ENCODE results near the gene SH3D19.

SH3D19 gene

DNA sequence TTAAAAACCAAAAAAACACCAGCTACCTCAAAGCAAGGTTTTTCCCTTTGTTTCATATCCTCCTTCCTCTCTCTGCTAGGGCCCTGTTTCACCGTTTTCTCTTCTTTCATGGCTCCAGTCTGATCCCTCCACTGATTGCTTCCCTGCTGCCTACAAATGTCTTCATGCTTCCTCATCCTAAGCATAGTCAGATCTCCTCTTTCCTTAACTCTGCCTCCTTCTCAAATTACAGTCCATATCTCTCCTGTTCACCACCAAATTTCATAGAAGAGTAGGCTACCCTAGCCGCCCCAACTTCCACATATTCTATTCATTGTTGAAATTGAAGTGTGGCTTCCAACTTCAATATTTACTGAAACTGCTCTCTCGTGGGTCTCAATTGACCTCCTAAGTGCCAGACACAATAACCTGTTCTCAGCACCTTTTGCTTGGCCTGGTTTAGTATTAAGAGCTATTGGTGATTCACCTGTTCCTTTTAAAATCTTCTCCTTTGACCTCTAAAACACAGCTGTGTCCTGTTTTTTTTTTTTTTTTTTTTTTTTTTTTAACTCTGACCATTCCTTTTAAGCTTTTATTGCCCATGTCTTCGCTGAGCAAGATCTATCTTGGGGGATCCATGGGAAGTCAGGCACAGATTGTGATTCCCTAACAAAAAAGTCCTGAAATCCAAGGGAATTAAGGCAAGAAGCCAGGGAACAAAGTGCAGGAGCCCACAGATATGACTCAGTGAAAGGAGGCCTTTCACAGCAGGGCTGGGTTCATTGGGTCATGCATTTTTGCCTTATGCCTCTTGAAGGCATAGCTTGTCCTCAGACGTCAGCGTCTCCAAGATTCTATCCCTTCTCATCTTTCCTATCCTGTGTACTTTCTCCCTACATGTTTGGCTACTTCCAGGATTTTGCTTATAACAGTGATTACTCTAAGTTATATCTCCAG lies 140.6 kb downstream of the SH3D19 start:
- no peak for DNase-seq

DNA sequence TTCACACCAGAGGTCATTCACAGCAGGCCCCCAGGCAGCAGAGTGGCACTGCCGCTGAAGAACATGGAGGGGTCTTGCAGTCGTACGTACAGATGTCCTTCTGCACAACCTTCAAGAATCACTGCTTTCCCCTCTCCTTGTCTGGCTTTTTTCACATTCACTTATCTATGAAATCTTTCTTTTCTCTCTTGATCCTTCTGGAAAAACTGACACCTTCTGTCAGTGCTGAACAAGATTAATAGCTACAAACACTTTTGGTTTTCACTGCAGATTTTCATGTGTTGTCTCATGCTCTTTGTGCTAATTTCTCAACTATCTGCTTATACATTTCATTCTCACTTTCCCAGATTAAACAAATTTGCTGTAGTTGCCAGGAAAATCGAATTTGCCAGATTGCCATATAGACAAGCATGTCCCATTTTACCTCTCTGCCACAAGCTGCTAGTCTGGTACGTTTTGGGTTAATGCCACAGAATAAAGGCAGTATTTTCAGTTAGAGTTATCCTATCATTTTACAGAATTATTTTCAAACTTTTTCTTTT lies 142.9 kb downstream of the SH3D19 start:
- no peak for DNase-seq

DNA sequence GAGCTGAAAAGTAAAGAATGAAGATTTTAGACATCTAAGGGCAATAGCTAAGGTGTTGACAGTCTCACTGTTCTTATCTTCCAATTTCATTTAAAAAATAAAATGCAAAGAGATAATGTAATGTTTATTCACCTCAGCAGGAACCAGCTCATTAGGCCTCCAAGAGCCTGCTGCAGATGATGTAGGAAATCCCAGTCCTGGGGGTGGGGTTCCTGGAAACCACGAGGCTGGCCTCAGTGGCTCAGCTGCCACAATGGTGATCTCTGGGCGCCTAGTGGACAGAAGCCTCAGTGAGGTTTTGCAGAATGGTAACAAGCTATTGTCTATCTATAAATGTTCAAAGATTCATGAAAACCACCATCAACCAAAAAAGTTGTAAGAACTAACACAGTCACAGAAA lies 148.7 kb downstream of the SH3D19 start:
- no peak for DNase-seq

DNA sequence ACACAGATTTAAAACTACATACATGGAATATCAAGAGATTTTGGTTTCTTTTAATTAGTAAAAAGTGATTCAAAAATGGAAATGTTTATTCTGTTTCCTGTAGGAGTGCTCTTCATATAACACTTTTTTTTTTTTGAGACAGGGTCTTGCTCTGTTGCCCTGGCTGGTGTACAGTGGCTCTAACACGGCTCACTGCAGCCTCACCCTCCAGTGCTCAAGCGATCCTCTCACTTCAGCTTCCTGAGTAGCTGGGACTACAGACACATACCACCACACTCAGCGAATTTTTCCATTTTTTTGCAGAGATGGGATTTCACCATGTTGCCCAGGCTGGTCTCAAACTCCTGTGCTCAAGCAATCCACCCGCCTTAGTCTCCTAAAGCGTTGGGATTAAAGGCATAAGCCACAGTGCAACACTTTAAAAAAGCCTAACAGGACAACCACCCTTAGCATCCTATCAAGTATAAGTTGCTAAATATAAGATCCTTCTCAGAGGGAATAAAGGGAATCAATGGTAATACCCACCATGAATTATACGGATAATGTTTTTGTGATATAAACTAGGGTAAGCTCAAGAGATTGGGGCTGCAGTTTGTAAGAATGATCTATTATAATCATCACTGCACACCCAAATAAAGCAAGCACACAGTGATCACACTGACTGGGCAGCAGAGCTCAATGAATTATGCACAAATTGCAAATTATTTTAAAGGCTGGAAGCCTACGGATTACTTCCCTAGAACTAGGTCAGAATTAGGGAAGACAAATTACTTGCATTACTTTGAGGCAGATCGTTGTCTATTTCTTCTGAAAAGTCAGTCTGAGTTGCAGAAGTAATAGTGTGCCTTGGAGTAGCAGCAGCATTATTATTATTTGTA lies 149.4 kb downstream of the SH3D19 start:
- no peak for DNase-seq

DNA sequence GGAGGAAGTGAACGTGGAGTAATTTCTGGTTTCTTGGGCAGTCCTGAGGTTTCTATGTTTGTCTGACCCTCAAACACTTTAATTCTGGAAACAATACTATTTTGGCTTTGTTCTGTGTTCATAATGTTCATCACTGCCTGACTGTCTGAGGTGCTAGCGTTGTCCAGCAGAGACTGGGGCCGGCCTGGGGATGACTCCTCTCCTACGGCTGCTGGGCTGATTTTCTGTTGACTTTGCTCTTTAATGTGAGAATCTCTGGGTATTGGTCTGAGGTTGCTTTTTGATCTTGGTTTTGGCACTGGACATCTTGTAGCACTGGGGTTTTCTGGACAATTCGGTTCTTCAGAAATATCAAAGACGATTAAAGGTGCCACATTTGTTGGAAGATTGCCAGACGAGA lies 150.2 kb downstream of the SH3D19 start:
- no peak for DNase-seq

DNA sequence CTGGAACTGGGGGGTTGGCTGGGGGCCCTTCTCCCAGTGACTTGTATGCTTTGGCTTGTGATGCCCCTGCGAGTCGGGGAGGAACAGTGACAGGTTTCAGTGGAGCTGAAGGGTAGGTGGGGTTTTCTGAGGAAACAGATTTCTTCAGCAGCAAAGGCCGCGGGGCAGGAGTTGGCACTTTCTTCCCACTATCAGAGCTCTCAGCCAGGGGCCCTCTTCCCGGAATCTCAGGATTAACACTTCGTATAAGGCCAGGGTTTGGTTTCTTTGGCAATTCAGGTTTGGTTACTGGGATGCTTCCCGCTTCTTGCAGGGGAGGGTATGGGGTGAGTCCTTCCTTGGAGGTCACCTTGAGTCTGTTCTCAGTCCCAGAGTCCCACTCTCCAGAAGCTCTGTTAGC lies 150.6 kb downstream of the SH3D19 start:
- no peak for DNase-seq

DNA sequence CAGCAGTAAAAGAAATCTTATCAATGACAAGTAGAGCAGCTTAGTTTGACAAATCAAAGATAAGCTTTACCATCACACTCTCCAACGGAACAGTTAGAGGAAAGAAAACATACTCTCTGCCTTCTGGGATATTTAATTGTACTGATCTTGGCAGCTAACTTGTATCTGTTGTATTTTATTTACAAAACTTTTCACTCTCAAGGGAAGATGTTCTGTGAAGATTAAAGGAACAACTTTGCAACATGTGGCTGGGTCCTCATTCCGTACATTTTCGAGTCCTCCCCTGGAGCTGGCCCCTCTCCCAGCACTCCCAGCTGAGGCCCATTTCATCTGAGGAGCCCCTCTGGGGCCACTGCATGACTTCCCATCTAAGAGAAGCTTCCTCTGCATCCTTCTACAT lies 151.5 kb downstream of the SH3D19 start:
- no peak for DNase-seq

DNA sequence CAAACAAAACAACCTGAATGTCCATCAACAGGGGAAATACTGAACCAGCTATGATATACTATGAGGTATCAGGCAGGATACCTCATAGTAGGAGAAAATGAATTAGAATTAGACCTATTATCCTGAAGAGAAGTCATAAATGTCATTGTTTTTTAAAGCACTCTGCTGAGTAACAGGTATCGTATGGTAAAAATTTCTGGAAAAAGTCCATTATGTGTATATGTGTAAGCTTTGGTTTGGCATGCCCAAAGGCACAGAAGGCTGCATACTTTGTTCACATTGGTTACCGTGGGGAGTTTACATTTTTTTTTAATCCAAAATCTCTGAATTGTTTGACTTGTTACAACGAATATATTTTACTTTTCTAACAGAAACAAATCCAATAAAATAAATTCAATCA lies 155.5 kb downstream of the SH3D19 start:
- no peak for DNase-seq

DNA sequence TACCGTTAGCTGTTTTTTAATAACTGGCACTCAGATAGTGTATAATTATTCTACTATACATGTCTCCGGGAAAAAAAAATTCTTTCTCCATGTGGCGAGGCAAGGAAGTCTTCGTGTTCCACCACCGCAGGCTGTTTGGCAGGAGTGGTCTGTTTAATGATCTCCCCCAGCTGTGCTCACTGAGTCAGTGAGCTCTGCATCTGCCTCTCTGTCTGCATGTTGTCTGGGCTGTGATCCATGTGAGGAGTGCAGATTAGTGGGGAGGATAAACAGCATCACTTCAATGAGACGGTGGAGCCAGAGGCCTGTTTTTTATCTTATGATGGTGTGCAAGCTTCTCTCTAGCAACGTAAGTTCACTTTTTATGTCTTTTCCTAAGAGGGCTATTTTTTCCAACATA lies 156.2 kb downstream of the SH3D19 start:
- peak; percentile 57 for DNase-seq

DNA sequence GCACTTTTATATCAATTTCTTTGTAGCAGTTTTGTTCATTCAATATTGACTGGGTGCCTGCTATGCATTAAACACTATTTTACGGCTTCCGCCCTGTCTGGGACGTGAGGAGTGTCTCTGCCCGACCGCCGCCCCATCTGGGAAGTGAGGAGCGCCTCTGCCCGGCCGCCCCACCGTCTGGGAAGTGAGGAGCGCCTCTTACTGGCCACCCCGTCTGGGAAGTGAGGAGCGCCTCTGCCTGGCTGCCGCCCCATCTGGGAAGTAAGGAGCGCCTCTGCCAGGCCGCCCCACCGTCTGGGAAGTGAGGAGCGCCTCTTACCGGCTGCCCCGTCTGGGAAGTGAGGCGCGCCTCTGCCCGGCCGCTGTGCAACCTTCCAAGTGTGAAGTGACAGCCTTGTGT lies 157.8 kb downstream of the SH3D19 start:
- no peak for DNase-seq

DNA sequence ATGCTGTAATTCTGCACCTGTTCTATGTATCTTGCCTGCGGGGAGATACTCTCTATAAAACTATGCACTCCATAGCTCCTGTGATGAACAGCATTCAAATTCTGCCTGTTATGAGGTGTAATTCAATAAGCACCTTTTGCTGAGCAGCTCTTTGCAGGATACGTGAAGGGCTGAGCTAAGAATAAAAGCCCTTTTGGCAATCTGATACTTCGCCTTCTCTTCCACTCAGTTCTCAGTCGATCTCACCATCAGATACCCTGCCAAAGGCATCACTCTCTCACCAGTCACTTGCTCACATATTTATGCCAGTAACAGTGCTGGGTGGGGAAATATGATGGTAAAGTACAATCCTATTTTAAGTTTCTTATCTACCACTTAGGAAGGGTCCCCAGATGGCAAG lies 158.8 kb downstream of the SH3D19 start:
- DNase-seq: no peak

DNA sequence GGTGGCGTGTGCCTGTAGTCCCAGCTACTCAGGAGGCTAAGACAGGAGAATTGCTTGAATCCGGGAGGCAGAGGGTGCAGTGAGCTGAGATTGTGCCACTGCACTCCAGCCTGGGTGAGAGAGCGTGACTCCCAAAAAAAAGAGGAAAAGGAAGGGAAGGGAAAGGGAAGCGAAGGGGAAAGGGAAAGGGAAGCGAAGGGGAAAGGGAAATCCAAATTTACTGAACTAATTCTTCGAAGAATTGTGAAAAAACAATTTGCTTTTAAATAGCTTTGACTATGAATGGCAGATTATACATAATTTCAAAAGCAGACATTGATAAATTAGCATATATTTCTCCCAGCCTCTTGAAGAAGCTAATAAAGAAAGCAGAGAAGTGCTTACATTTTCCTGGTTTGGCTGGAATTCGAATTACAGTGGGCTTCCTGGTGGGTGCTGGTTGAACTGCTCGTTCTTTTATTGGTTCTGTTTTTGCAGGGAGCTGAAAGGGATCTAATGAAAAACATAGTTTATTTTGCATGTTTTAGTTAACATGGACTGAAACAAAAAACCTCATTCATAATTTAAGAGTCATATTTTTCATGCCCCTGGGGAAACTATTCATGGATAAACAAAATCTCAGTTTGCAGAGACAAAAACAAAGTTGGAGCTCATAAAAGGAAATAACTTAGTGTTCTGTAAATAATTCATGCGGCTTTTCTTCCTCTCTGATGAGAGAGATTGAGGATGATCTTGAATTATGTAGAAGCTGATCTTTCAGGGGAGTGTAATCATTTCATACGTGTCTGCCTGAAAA lies 160.0 kb downstream of the SH3D19 start:
- no peak for DNase-seq

DNA sequence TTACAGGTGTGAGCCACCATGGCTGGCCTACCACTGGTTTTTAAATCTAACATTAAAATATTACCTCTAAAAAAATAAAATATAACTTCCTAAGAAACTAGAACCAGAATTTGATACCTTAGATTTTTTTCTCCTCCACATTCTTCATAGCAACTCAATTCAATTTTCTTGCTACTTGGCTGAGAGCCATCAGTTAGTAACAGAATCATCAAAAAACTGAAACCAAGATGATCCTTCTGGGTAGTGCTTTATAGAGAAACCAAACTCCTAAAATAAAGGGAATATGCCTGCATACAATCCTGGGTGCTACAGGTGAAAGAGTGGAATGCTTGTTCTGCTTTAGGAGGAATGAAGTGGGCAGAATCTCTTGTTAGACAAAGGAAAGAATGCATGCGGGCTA lies 161.6 kb downstream of the SH3D19 start:
- DNase-seq: no peak

DNA sequence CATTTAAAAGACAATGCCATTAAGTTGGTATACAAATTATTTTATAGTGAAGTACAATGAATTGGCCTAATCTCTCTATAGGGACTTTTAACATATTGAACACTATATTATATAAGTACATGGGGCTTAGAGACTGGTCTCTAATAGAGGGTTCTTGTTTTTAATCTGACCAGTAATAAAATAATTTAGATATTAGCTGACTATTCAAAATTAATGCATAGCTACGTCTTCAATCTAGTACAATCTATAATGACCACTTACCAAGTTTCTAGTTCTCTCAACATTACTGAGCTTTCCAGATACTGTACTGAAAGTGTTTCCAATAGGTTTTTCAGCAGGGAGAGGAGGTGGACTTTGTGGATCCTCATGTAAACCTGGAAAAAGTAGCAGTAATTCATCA lies 166.4 kb downstream of the SH3D19 start:
- DNase-seq: no peak

DNA sequence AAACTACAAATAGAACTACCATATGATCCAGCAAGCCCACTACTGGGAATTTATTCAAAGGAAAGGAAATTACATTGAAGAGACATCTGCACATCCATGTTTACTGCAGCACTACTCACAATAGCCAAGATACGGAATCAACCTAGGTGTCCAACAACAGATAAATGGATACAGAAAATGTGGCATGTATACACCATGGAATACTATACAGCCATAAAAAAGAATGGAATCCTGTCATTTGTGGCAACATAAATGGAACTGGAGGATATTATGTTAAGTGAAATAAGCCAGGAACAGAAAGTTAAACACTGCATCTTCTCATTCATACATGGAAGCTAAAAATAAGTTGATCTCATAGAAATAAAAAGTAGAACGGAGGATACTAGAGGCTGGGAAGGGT lies 167.9 kb downstream of the SH3D19 start:
- DNase-seq: no peak

DNA sequence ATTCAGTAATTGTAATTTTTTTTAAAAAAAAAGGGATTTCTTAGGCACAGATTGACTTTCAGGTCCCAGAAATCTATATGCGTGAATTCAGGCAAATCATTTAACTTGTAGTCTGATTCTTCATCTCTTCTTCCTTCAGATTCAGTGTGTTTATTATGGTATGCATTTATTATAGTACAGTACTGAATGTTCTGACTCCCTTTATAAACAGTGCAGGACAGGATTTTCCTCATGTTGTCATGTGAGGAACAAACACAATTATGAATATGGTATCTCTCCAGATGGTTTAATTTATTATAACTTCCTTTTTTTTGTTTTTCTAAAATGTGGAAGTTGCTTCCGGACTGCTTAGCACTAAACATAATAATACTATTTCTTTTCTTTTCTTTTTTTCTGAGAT lies 171.8 kb downstream of the SH3D19 start:
- DNase-seq: no peak

DNA sequence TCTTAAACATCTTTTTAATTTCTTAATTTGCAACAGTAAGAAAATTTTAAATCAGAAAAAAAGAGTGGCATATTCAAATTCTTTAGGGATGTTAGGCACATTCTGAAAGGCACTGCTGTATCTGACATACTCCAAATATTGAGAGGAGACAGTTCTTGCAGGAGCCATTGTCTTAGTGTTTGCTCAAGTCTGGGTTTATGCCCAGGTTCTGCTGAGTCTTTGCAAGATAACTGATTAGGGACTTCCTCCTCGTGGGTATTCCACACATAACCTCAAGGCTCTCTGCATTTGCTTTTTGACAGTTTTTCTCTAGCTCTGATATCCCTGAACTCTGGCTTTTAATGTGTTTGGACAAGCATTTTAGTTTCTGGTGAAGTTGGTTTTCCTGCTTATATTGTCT lies 173.4 kb downstream of the SH3D19 start:
- no peak for DNase-seq

DNA sequence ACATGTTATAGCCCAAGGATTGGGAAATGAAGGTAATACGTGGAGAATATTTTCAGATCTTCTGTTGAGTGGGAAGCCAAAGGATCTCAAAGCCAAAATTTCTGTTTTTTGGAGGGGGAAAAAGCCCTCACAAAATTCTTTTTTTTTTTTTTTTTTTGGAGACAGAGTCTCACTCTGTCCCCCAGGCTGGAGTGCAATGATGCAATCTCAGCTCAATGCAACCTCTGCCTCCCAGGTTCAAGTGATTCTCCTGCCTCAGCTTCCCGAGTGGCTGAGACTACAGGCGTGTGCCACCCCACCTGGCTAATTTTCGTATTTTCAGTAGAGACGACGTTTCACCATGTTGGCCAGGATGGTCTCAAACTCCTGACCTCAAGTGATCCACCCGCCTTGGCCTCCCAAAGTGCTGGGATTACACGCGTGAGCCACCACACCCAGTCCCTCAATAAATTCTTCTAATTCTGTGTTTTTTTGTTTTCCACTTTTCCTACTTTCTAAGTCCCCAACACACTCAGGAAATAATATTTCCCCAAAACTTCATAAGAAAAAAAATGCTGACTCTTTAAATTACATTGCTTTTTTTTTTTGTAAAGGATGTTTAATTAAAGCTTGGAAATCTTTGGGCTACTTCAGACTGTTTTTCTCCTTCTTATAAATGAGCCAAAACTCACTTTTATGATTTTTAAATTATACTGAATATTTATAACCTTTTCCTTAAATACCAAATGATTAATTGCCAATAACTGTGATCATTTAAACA lies 174.4 kb downstream of the SH3D19 start:
- no peak for DNase-seq

DNA sequence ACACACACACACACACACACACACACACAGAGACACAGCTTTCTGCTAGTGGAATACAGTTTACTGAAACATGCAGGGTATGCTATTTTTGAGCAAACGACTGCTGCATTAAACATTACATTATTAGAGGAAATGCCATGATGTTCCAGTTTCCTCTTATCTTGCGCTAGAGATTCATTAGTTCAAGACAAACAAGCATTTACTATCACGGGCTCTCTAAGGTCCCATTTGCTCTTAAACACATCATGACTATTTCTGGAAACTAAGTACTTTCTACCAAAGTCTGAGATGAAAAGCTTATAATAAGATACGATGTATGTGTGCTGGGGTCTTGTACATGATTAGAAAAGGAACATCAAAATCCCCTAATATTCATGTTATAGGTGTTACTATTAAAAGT lies 177.1 kb downstream of the SH3D19 start:
- no peak for DNase-seq

DNA sequence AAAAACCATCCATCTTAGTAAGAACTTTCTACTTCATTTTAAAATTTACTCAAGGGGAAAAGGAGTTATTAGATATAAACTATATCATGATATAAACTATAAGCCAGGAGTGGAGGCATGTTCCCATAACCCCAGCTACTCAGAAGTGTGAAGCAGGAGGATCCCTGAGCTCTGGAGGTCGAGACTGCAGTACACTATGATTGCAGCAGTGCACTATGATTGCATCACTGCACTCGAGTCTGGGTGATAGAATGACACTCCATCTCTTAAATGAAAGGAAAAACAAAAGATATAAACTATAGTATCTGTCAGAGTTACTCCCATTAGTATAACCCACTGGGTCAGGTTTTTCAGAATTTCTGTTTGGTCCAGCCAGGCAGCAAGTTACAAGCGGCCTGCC lies 178.4 kb downstream of the SH3D19 start:
- no peak for DNase-seq

DNA sequence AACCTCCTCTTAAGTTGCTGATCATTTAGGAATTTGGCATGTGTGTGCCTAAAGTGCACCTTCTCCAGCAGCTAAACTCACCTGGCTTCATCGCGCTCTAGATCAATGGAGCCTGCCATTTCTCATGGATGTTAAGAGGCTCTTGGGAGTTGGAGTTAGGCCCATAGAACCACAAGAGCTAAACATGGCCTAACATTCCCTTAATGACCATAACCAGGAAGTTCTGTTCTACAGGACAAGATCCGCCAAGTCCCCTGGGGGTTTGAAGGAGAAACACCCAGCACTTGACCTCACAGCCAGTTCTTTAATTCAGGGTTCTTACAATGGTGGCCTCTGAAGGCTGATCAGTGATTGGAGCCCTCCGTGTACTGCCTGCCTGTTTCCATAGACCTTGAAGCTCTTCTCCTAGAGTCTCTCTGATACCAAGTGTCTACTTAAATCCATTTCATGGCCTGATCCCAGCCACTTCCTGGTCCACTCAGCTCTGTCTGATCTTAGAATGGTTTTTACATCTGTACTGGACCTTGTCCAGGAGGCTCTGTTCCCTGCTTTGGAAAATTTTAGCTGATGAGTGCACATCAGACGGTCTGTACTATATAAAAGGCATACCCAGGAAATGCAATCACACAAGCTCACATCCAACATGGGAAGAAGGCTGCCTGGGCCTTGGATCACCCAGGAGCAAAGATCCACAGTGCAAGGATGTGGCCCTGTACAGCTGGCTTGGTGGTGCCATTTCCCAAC lies 180.9 kb downstream of the SH3D19 start:
- no peak for DNase-seq

Data from NCI-H524 treated with DMSO at 0.1 percent for 48 hours (cell line).